HEK293 (cell line): ENCODE measurements around the gene GNG7.

Source experiments
- FEZF1 ChIP-seq: fragments of 450-650 bp; formaldehyde crosslinking; IDR thresholded peaks from 2 replicates; pipeline ENCODE4 v1.5.1; 2016; ENCODE audit warnings: missing biosample characterization, missing genetic modification characterization
- GFI1B ChIP-seq: fragments of 450-650 bp; formaldehyde crosslinking; IDR thresholded peaks from 2 replicates; pipeline ENCODE4 v1.5.1; 2016; ENCODE audit warnings: missing biosample characterization, missing genetic modification characterization
- HOXC10 ChIP-seq: sonication (generic); formaldehyde crosslinking; IDR thresholded peaks from 2 replicates; pipeline ENCODE4 v1.8.1; 2023; ENCODE audit warnings: mild to moderate bottlenecking, missing genetic modification reagents
- KLF16 ChIP-seq: fragments of 450-650 bp; formaldehyde crosslinking; IDR thresholded peaks from 2 replicates; pipeline ENCODE4 v1.5.1; 2017; ENCODE audit warnings: missing biosample characterization, missing genetic modification characterization
- KLF8 ChIP-seq: fragments of 450-650 bp; formaldehyde crosslinking; IDR thresholded peaks from 2 replicates; pipeline ENCODE4 v1.5.1; 2016; ENCODE audit warnings: missing biosample characterization, missing genetic modification characterization
- MEIS1 ChIP-seq: sonication (generic); formaldehyde crosslinking; IDR thresholded peaks from 2 replicates; pipeline ENCODE4 v1.8.1; 2022; ENCODE audit warnings: missing genetic modification reagents, mild to moderate bottlenecking, borderline replicate concordance
- PRDM1 ChIP-seq: fragments of 450-650 bp; formaldehyde crosslinking; IDR thresholded peaks from 2 replicates; pipeline ENCODE4; 2016; ENCODE audit warnings: missing biosample characterization, missing genetic modification characterization
- SP3 ChIP-seq: fragments of 450-650 bp; formaldehyde crosslinking; IDR thresholded peaks from 2 replicates; pipeline ENCODE4 v1.5.1; 2016; ENCODE audit warnings: missing biosample characterization, missing genetic modification characterization
- TRIM28 ChIP-seq: IDR thresholded peaks from 2 replicates; pipeline ENCODE4 v1.6.1; 2011; ENCODE audit warnings: low read length, control low read depth, borderline replicate concordance
- YY1 ChIP-seq: fragments of 450-650 bp; formaldehyde crosslinking; IDR thresholded peaks from 2 replicates; pipeline ENCODE4 v1.5.1; 2018; ENCODE audit warnings: missing biosample characterization, missing genetic modification characterization
- ZBTB44 ChIP-seq: fragments of 450-650 bp; IDR thresholded peaks from 2 replicates; pipeline ENCODE4 v1.5.1; 2018; ENCODE audit warnings: missing biosample characterization, mild to moderate bottlenecking, missing genetic modification characterization
- ZBTB48 ChIP-seq: fragments of 450-650 bp; formaldehyde crosslinking; IDR thresholded peaks from 2 replicates; pipeline ENCODE4 v1.5.1; 2016; ENCODE audit warnings: missing biosample characterization, missing genetic modification characterization
- ZFP69B ChIP-seq: fragments of 450-650 bp; formaldehyde crosslinking; IDR thresholded peaks from 2 replicates; pipeline ENCODE4 v1.5.1; 2016; ENCODE audit warnings: missing biosample characterization, missing genetic modification characterization
- ZNF112 ChIP-seq: fragments of 450-650 bp; formaldehyde crosslinking; IDR thresholded peaks from 2 replicates; pipeline ENCODE4 v1.5.0; 2017; ENCODE audit warnings: missing biosample characterization, missing genetic modification characterization
- ZNF155 ChIP-seq: fragments of 450-650 bp; formaldehyde crosslinking; IDR thresholded peaks from 2 replicates; pipeline ENCODE4 v1.5.1; 2016; ENCODE audit warnings: missing biosample characterization, missing genetic modification characterization
- ZNF2 ChIP-seq: fragments of 450-650 bp; formaldehyde crosslinking; IDR thresholded peaks from 2 replicates; pipeline ENCODE4 v1.5.1; 2016; ENCODE audit warnings: missing biosample characterization, missing genetic modification characterization
- ZNF223 ChIP-seq: fragments of 450-650 bp; formaldehyde crosslinking; IDR thresholded peaks from 2 replicates; pipeline ENCODE4 v1.5.1; 2016; ENCODE audit warnings: missing biosample characterization, missing genetic modification characterization
- ZNF280C ChIP-seq: fragments of 450-650 bp; formaldehyde crosslinking; IDR thresholded peaks from 2 replicates; pipeline ENCODE4 v1.5.1; 2016; ENCODE audit warnings: missing biosample characterization, missing genetic modification characterization
- ZNF366 ChIP-seq: fragments of 450-650 bp; formaldehyde crosslinking; conservative IDR thresholded peaks from 2 replicates; pipeline ENCODE4 v1.5.1; 2016; ENCODE audit warnings: missing biosample characterization, missing genetic modification characterization
- ZNF37A ChIP-seq: fragments of 450-650 bp; IDR thresholded peaks from 2 replicates; pipeline ENCODE4 v1.5.1; 2018; ENCODE audit warnings: missing biosample characterization, missing genetic modification characterization
- ZNF423 ChIP-seq: fragments of 450-650 bp; formaldehyde crosslinking; IDR thresholded peaks from 2 replicates; pipeline ENCODE4 v1.5.1; 2016; ENCODE audit warnings: missing biosample characterization, missing genetic modification characterization
- ZNF449 ChIP-seq: fragments of 450-650 bp; formaldehyde crosslinking; IDR thresholded peaks from 2 replicates; pipeline ENCODE4 v1.5.1; 2017; ENCODE audit warnings: missing biosample characterization, mild to moderate bottlenecking, missing genetic modification characterization, moderate library complexity
- ZNF548 ChIP-seq: fragments of 450-650 bp; formaldehyde crosslinking; IDR thresholded peaks from 2 replicates; pipeline ENCODE4 v1.5.1; 2016; ENCODE audit warnings: missing biosample characterization, missing genetic modification characterization
- ZNF560 ChIP-seq: fragments of 450-650 bp; formaldehyde crosslinking; IDR thresholded peaks from 2 replicates; pipeline ENCODE4 v1.5.1; 2017; ENCODE audit warnings: missing biosample characterization, missing genetic modification characterization, borderline replicate concordance
- ZNF600 ChIP-seq: fragments of 450-650 bp; formaldehyde crosslinking; IDR thresholded peaks from 2 replicates; pipeline ENCODE4 v1.5.1; 2016; ENCODE audit warnings: missing biosample characterization, missing genetic modification characterization
- ZNF621 ChIP-seq: fragments of 450-650 bp; formaldehyde crosslinking; IDR thresholded peaks from 2 replicates; pipeline ENCODE4 v1.5.1; 2017; ENCODE audit warnings: missing biosample characterization, missing genetic modification characterization
- ZNF626 ChIP-seq: fragments of 450-650 bp; sonication (Bioruptor Pico); formaldehyde crosslinking; IDR thresholded peaks from 2 replicates; pipeline ENCODE4 v1.5.1; 2018; ENCODE audit warnings: missing biosample characterization, missing genetic modification characterization, inconsistent platforms
- ZNF639 ChIP-seq: fragments of 450-650 bp; formaldehyde crosslinking; IDR thresholded peaks from 2 replicates; pipeline ENCODE4 v1.5.1; 2016; ENCODE audit warnings: missing biosample characterization, missing genetic modification characterization
- ZNF654 ChIP-seq: fragments of 450-650 bp; formaldehyde crosslinking; IDR thresholded peaks from 2 replicates; pipeline ENCODE4 v1.5.1; 2016; ENCODE audit warnings: low read depth, missing biosample characterization, missing genetic modification characterization
- ZNF660 ChIP-seq: fragments of 450-650 bp; IDR thresholded peaks from 2 replicates; pipeline ENCODE4 v1.5.1; 2018; ENCODE audit warnings: missing biosample characterization, mild to moderate bottlenecking, missing genetic modification characterization
- ZNF792 ChIP-seq: fragments of 450-650 bp; formaldehyde crosslinking; IDR thresholded peaks from 2 replicates; pipeline ENCODE4 v1.5.1; 2016; ENCODE audit warnings: missing biosample characterization, missing genetic modification characterization
- ZSCAN16 ChIP-seq: fragments of 450-650 bp; formaldehyde crosslinking; IDR thresholded peaks from 2 replicates; pipeline ENCODE4 v1.5.1; 2016; ENCODE audit warnings: missing biosample characterization, missing genetic modification characterization
- TF ChIP-seq, protein P1 (sequence below): fragments of 450-650 bp; formaldehyde crosslinking; IDR thresholded peaks from 2 replicates; pipeline ENCODE4 v1.5.1; 2016; ENCODE audit warnings: missing biosample characterization, missing genetic modification characterization
- TF ChIP-seq, protein P2 (sequence below): fragments of 450-650 bp; formaldehyde crosslinking; IDR thresholded peaks from 2 replicates; pipeline ENCODE4 v1.5.1; 2016; ENCODE audit warnings: missing biosample characterization, missing genetic modification characterization

GNG7 gene

DNA sequence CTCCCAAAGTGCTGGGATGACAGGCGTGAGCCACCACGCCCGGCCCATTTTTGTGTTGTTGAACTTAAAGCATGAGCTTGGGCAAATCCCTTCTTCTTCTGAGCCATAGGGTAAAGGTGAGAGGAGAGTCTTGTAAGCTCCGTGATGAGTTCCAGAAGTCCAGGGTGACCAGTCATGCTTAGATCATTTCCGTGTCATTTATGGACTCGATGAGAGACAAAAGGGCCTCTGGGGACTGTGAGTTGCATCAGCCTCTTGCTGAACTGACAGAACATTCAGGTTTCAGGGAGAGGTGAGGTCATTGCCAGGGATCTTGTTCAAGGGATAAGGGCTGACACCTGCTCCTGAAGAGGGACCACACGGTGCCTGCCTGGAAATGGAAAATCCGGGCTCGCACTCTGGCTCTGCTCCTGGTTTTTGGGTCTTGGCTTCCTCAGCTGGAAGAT is 173.0 kb downstream of the GNG7 start (continued):
- TF ChIP-seq, protein P1, sequence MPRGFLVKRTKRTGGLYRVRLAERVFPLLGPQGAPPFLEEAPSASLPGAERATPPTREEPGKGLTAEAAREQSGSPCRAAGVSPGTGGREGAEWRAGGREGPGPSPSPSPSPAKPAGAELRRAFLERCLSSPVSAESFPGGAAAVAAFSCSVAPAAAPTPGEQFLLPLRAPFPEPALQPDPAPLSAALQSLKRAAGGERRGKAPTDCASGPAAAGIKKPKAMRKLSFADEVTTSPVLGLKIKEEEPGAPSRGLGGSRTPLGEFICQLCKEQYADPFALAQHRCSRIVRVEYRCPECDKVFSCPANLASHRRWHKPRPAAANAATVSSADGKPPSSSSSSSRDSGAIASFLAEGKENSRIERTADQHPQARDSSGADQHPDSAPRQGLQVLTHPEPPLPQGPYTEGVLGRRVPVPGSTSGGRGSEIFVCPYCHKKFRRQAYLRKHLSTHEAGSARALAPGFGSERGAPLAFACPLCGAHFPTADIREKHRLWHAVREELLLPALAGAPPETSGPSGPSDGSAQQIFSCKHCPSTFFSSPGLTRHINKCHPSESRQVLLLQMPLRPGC = peak; percentile 98
- TF ChIP-seq ZBTB48 (tag by site-specific recombination) = peak; percentile 98
- no peak; the same call in 1 of the 2 replicates for TF ChIP-seq ZNF449
- peak; percentile 99 for TF ChIP-seq ZNF639 (tag by site-specific recombination)
- peak; percentile 66; the same call in 1 of the 2 replicates for TF ChIP-seq ZNF2 (tag by site-specific recombination)
- no peak for TF ChIP-seq ZNF280C (tag by site-specific recombination)
- no peak; the same call in 1 of the 2 replicates for TF ChIP-seq ZNF548
- TF ChIP-seq SP3 (tag by site-specific recombination) = peak; percentile 63
- peak; percentile 97 for TF ChIP-seq ZNF366 (tag by site-specific recombination)
- no peak for TF ChIP-seq ZSCAN16 (tag by site-specific recombination)
- TF ChIP-seq ZNF660 (tag by site-specific recombination) = peak; percentile 79
- TF ChIP-seq HOXC10 = no peak
- peak; percentile 73; the same call in 1 of the 2 replicates for TF ChIP-seq KLF16 (tag by site-specific recombination)
- TF ChIP-seq ZNF600 (tag by site-specific recombination) = peak; percentile 89
- TF ChIP-seq ZNF621 = no peak
- TF ChIP-seq ZNF37A (tag by site-specific recombination) = no peak
- no peak for TF ChIP-seq PRDM1 (tag by site-specific recombination)
- no peak for TF ChIP-seq ZNF792 (tag by site-specific recombination)
- no peak for TF ChIP-seq YY1
- peak; percentile 85 for TF ChIP-seq FEZF1 (tag by site-specific recombination)
- no peak for TF ChIP-seq ZNF223 (tag by site-specific recombination)
- no peak for TF ChIP-seq ZNF626 (tag by site-specific recombination)
- no peak for TF ChIP-seq ZNF155 (tag by site-specific recombination)
- TF ChIP-seq ZFP69B (tag by site-specific recombination) = peak; percentile 88
- TF ChIP-seq ZNF560 (tag by site-specific recombination) = no peak
- peak; percentile 83; the same call in 1 of the 2 replicates for TF ChIP-seq TRIM28
- TF ChIP-seq ZBTB44 (tag by site-specific recombination) = no peak; the same call in 1 of the 2 replicates
- no peak for TF ChIP-seq ZNF654 (tag by site-specific recombination)
- no peak for TF ChIP-seq ZNF112
- no peak for TF ChIP-seq ZNF423
- TF ChIP-seq KLF8 (tag by site-specific recombination) = peak; percentile 96
- no peak for TF ChIP-seq MEIS1
- TF ChIP-seq GFI1B = no peak
- TF ChIP-seq, protein P2, sequence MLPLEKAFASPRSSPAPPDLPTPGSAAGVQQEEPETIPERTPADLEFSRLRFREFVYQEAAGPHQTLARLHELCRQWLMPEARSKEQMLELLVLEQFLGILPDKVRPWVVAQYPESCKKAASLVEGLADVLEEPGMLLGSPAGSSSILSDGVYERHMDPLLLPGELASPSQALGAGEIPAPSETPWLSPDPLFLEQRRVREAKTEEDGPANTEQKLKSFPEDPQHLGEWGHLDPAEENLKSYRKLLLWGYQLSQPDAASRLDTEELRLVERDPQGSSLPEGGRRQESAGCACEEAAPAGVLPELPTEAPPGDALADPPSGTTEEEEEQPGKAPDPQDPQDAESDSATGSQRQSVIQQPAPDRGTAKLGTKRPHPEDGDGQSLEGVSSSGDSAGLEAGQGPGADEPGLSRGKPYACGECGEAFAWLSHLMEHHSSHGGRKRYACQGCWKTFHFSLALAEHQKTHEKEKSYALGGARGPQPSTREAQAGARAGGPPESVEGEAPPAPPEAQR (tag by site-specific recombination) = no peak
